HG03103 (cell line): ENCODE results near the gene TACC3.
A peak's percentile ranks its signal among the peaks of the same experiment; 100 is the strongest.

ENCODE experiments used
- ATAC-seq: cut with Tn5 transposase; IDR thresholded peaks from one replicate; pipeline ENCODE4 v1.9.1; 2021; ENCODE audit warnings: low read depth; ENCODE audit not compliant: unreplicated experiment

TACC3 gene

DNA sequence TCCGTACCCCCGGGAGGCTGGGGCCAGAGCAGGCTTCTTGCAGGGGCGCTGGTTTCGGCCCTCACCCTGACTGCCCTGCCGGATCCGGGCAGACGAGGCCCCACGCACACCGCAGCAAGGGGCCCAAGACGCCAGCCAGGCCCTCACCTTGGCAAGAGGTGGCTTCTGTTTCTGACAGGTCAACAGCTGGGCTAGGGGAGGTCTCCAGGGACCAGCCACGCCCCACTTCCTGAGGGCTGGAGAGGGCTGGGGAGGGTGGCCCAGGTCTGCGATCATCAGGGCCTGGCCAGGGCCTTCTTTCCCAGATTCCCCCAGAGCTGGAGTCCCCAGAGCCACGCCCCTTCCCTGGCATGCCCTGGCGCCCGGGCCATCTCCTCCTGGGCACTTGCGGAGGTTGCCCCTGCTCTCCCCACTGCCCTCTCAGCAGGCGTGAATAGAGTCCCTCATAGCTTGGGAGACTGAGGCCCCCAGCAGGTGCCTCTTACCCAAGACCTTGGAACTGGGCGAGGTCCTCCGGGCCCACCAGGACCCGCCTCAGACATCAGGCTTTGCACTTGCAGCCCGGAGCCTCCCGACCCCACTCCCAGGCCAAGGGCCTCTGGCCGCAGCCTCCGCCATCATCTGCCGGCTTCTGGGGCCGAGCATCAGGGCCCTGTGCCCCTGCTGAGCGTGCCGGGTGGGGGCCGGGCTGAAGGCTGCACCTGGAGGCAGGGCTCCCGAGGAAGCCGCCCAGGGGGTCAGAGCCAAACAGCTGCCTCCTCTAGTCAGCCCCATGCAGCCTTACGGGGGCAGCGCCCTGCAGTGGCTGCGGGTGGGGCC, 65.4 kb downstream of the TACC3 start:
- no peak for ATAC-seq

DNA sequence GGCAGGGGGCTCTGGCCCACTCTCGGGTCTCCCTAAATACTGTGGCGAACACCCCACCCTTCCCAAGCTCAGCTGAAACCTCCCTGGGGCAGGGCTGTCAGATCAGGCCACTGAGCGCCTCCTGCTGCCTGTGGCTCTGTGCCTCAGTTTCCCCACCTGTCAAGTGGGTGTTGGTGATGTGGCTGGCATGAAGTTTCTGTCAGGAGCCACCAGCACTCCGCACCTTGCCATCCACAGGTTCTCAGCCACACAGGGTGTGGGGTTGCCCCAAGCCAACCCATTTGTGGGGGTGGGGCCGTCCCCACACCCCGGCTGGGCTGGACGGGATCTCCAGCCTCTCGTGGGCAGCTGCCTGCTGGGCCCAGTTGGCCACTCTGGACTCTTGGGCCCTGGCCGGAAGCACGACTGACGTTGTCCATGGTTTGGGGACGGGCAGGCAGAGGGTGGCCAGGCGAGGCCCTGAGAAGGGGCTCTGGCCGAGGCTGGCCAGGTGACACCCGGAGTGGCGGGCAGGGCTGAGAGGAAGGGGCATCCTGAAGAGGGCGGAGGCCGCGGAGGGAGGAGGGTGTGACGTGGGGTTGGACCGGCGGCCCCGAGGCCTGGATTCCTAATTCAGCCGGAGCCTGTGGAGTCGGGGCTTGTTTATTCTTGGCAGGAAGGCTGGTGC, 66.2 kb downstream of the TACC3 start:
- no peak for ATAC-seq

DNA sequence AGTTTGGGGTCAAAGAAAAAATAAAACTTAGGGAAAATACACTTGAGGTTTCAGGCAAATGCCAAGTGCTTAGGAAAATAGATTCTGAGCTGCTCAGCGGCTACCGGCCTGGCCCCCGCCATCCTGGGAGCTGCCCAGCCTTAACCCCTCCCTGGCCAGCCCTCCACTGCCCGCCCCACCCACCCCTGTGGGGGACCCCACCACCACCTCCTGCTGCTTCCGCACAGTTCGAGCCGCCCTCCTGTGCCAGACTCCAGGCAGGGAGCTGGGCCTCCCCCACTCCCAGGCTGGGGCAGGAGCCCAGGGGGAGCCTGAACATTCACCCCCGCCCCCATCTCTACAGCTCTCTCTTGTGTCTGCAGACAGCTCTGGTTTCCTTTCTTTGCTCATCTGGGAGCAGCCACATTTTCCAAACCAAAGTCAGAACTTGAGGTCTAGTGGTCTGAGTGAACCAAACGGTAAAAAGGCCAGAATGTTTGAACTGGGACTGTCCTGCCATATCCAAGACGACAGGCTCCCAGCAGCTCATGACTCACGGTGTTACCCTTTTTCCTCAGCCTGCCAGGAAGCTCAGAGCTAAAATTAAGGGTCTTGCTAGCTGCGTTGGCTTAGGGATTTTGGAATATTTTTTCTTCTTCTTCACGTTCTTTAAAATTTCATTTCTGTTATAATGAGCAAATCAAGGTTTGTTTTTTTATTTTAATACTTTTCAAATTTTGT, 67.1 kb downstream of the TACC3 start:
- ATAC-seq: no peak

- ATAC-seq: no peak
Observed at GRCh38 chr4:1789552-1789951, 68.2 kb downstream of the TACC3 start.

DNA sequence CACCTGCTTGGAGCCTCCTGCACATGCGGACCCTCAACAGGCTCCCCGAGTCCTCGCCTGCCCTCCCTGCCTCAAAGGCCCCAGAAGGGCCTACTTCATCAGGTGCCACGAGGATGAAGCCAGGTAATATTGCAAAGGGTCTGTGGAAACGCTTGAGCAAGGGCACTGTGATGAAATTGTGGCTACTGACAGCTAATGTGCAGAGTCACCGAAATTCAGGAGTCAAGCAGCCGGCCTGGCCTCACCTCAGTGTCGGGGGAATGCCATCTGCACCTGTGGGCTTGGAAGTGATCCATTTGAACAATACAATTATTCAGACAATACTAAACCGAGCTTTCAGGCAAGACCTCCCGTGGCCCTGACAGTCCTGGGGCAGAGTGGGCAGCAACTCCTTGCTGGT, 68.7 kb downstream of the TACC3 start:
- no peak for ATAC-seq

DNA sequence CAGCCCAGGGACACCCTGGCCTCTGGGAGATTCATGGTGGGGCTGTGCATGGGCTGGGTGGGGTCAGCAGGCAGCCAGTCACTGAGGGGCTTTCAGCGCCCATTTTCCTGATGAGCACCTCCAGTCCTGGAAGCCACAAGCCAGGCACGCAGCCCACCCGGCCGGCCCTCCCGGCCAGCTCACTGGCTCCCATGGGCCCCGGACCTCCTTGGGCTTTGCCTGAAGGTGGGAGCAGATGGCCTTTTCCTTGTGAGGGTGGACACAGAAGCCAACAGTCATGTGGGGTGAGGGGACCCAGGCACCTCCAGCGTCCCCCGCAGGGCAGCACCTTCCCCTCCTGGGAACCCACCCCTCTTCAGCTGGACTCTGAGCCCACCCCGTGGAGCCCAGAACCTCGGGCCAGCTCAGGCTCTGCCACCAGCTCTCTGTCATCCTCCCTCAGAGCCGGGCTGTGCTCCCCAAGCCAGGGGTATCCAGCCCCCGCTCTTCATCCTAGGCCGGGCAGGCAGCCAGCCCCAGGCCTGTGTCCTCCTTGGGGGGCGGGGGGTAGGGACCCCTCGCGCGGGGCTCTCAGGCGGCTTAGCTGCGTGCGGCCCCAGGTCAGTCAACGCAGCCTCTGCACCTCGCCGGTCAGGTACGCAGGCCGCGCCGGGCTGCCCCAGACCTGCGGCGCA, 71.0 kb downstream of the TACC3 start:
- no peak for ATAC-seq

DNA sequence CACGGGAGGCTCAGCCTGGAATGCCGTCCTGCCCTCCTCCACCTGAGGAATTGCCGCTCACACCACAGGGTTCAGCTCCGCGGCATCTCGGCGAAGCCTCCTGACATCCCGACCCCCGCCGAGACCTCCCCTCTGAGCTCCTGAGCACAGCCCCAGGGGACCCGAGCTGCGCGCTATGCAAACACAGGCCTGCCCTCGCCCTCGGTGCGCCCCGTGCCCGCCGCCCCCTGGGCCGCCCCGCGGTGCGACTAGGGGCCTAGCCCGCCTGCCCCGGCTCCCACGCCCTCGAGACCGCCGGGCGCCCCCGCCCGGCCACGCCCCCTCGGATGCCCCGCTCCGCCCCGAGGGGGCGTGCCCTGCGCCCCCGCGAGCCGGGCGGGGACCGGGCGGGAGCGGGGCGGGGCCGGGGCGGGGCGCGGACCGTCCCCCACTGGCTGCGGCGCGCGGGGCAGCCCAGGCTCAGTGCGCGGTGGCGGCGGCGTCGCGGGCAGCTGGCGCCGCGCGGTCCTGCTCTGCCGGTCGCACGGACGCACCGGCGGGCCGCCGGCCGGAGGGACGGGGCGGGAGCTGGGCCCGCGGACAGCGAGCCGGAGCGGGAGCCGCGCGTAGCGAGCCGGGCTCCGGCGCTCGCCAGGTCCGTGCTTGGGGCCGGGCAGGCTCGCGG, 71.6 kb downstream of the TACC3 start, which contains the start of gene FGFR3:
Gene FGFR3, plus strand, starts transcription at position 462 of the 664 bp plus-strand sequence. CDS start 642 bp downstream, outside the sequence.
- ATAC-seq: peak; percentile 43

DNA sequence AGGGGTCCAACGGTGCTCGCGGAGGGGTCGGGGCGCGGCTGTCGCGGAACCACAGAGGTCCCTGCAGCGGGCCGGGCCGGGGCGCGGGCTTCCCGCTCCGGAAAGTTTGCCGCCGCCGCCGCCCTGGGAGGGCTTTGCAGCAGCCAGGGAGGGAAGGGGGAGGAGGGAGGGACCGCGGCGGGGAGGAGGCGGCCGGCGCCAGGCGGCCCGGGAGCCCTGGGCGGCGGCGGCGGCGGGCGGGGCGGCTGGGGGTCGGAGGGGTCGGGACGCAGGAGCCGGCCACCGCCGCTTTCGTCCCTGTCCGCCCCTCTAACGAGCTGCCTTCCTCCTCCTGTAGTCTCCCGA, 72.1 kb downstream of the TACC3 start:
- peak; percentile 29 for ATAC-seq

DNA sequence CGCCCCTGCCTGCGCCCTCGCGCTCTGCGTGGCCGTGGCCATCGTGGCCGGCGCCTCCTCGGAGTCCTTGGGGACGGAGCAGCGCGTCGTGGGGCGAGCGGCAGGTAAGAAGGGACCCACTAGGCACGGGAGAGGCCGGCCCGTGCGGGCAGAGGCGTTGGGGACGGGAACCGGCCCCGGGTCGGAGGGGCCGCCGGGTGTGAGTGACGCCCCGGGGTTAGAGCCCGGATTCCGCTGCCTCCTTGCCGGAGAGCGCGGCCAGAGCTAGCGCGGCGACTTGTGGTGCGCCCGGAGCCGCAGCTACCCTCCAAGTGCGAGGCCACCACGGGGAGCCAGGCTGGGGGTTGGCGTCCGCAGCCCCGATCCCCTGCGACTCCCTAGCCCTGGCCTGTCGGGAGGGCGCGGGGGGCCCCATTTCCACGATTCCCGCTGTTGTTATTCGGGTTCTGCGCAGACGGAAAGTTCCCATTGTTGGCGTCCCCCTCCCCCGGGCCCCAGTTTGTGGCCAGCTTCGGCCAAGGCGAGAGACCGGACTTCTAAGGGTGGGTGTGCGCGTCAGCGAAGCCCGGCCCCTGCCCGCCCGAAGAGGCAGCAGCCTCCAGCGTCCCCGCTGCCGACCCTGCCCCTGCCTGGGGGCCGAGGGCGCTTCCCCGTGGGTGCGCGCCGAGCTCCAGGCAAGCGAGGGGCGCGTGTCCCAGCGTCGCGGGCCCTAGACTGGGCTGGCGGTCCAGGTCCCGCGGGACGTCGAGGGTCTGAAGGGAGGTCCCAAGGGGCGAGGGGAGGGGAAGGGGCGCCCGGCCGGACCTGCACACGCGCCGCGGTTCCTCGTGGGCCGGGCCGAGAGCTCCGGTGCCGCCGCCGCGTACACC, 72.9 kb downstream of the TACC3 start:
- no peak for ATAC-seq
